IMR-90 (cell line): Measurements from ENCODE around the gene CD274. TPM values are rescaled to one million over a fixed set of nuclear protein-coding genes. Genes with fewer than 3 reads are reported as not detected.

Experiments used
- CTCF ChIP-seq: conservative IDR thresholded peaks from 2 replicates; pipeline ENCODE4 v1.5.1; 2012; ENCODE audit warnings: mild to moderate bottlenecking, low read depth, low read length, improper control_type of control experiment
- NFE2L2 ChIP-seq: fragments of 150-350 bp; IDR thresholded peaks from 2 replicates; pipeline ENCODE4 v1.6.1; 2016; ENCODE audit warnings: low read depth, mild to moderate bottlenecking, low read length
- POLR2A ChIP-seq: IDR thresholded peaks from 2 replicates; pipeline ENCODE4 v1.6.1; 2012; ENCODE audit warnings: mild to moderate bottlenecking, low read depth, low read length
- polyA plus RNA-seq, 3 experiments: library from polyadenylated mRNA; depleted of rRNA; stranded (reverse); fragments of >200 nt; gene quantifications; 2 replicates each; pipeline ENCODE4 v1.2.3, GENCODE V29; 2012; ENCODE audit warnings: low replicate concordance in 1 of 3
- total RNA-seq: library from RNA; depleted of rRNA; stranded (reverse); fragments of >200 nt; gene quantifications from 2 replicates; pipeline ENCODE4 v1.2.3, GENCODE V29; 2012

The CD274 gene
- total and polyA plus RNA-seq, 2 of the 4 experiments (the other 2 are of a cell fraction) = 17.4 to 19.4 TPM

GRCh38 chr9:5446451-5447236 lies 3.7 kb upstream of the CD274 start (continued):
- TF ChIP-seq CTCF (no peak), NFE2L2 (no peak), POLR2A (no peak)
